NB4 (cell line): Measurements from ENCODE around the gene CCDC136.

ENCODE experiments used
- CTCF ChIP-seq: IDR thresholded peaks from one replicate; pipeline ENCODE4 v1.5.1; 2012; ENCODE audit warnings: low read depth, low read length
- MYC ChIP-seq: IDR thresholded peaks from 2 replicates; pipeline ENCODE4 v1.6.1; 2011; ENCODE audit warnings: low read depth, low read length
- POLR2A ChIP-seq: IDR thresholded peaks from 2 replicates; pipeline ENCODE4 v1.6.1; 2011; ENCODE audit warnings: mild to moderate bottlenecking; ENCODE audit not compliant: insufficient read length; ENCODE audit errors: extremely low read depth

GRCh38 chr7:128830231-128831177 lies 38.7 kb downstream of the CCDC136 start, which contains the start of gene FLNC:
- TF ChIP-seq CTCF (no peak), POLR2A (no peak), MYC (no peak)
